Heart right ventricle (tissue), 16 donors: ENCODE results near the gene STXBP2. TPM values are rescaled to one million over a fixed set of nuclear protein-coding genes. Genes with fewer than 3 reads are reported as not detected.

Experiments used
- ATAC-seq, 8 donors: fragments of 200-7000 bp; cut with Tn5 transposase; one replicate each; pipeline ENCODE4 v1.9.1; 2020; ENCODE audit warnings: mild to moderate bottlenecking in 8 of 8, moderate library complexity in 8 of 8, moderate number of reproducible peaks in 1 of 8
- DNase-seq, 2 donors: peaks; one replicate each; pipeline ENCODE4 v3.0.0-alpha.2; 2020
- H3K27ac ChIP-seq, 10 donors: fragments of 200-600 bp; sonication (generic) in 2 of 10; one replicate each; pipeline versions ENCODE4 v1.5.0 to v1.8.0; 2020 to 2022; ENCODE audit warnings: mild to moderate bottlenecking in 3 of 10
- H3K27me3 ChIP-seq, 7 donors: fragments of 200-600 bp; one replicate each; pipeline ENCODE4 v1.8.0; 2021 to 2022; ENCODE audit warnings: mild to moderate bottlenecking in 2 of 7
- H3K36me3 ChIP-seq, 9 donors: fragments of 200-600 bp; sonication (generic) in 1 of 9; one replicate each; pipeline versions ENCODE4 v1.5.0 to v1.8.0; 2020 to 2022; ENCODE audit warnings: mild to moderate bottlenecking in 2 of 9
- H3K4me1 ChIP-seq, 9 donors: fragments of 200-600 bp; sonication (generic) in 1 of 9; one replicate each; pipeline versions ENCODE4 v1.5.0 to v1.8.0; 2020 to 2022; ENCODE audit warnings: mild to moderate bottlenecking in 4 of 9
- H3K4me3 ChIP-seq, 10 donors: fragments of 200-600 bp; sonication (generic) in 2 of 10; one replicate each; pipeline versions ENCODE4 v1.5.0 to v1.8.0; 2020 to 2022; ENCODE audit warnings: mild to moderate bottlenecking in 7 of 10, moderate library complexity in 2 of 10
- H3K9me3 ChIP-seq, 11 donors: fragments of 200-600 bp in 10 of 11; sonication (generic) in 2 of 11; one replicate each; pipeline versions ENCODE4 v1.5.0 to v1.8.0; 2013 to 2022; ENCODE audit warnings: mild to moderate bottlenecking in 2 of 11, control low read depth in 1 of 11, moderate library complexity in 1 of 11
- CTCF ChIP-seq, 9 donors: fragments of 200-600 bp; sonication (generic) in 2 of 9; IDR thresholded peaks; one replicate each; pipeline versions ENCODE4 v1.5.0 to v1.8.0; 2021 to 2022; ENCODE audit warnings: antibody characterized with exemption in 9 of 9, mild to moderate bottlenecking in 5 of 9, moderate library complexity in 1 of 9
- WGBS, 2 donors: extraction: QIAGEN DNeasy Blood & Tissue Kit; methylation state at CpG; one replicate each; pipeline ENCODE4 v1.1.7; 2013; ENCODE audit warnings: inconsistent platforms in 1 of 2; 5-methylcytosine and 5-hydroxymethylcytosine counted together
- intact Hi-C, 10 donors: fragments of 100-400 bp; cut with DNase I; formaldehyde crosslinking; loops; one replicate each; pipeline versions ENCODE4 v1.11.1 to v1.14.2; 2022
- polyA plus RNA-seq, 2 donors: library from polyadenylated mRNA; stranded (reverse); fragments of 200-250 nt; gene quantifications; one replicate each; pipeline ENCODE4 v1.2.3, GENCODE V29; 2013
- total RNA-seq, 10 donors: library from RNA; stranded (reverse); fragmentation: NEBNext Ultra II Directional in 3 of 10; extraction: Animal tissue kit (Norgen Biotek cat#: 25700) in 3 of 10; gene quantifications; one replicate each; pipeline versions ENCODE4 v1.2.1 to v1.2.4, GENCODE V29; 2021 to 2023
- donor health status: Arrhythmogenic right ventricular cardiomyopathy.
- donor health status: ischemic (EF 13 %, LVEDD 7.1; RV severe dilation, severe dysfunction).
- donor health status: healthy with polysubstance abuse.
- donor health status: DM: no; HTN: yes; CAD: no.
- donor health status: DM: no; HTN: no; CAD: no.
- donor health status: ischemic (EF 25% LVEDD 6.9; RV normal size, moderate dysfunction).
- donor health status: ischemic (EF 25% LVEDD 5.7; RV mildly dilated, moderate dysfunction).
- donor health status: healthy.
- donor health status: DM: yes; HTN: yes; CAD: no.
- donor health status: Ischemic cardiomyopathy.
- donor health status: ischemic (EF 35%, LVEDD 5.7; RV mildly dilated, moderate dysfunction).
- donor health status: nonischemic (EF 11% LVEDD 7.7; RV severe dilation, severe dysfunction).
- donor health status: DM: yes; HTN: yes; CAD: no.
- donor health status: PGD.
- donor health status: ischemic (EF 29% LVEDD 5.4; RV normal size, mild dysfunction).
- donor health status: nonischemic (EF 23%, LVEDD 6.1; RV moderate dilation, normal function).

Gene STXBP2
- total and polyA plus RNA-seq, 12 donors: 1.6 to 19.6 (median 4.0) TPM

GRCh38 chr19:7685546-7686445, 48.9 kb downstream of the STXBP2 start:
- no peaks in the 10 kb centered on the region for H3K9me3 ChIP-seq
- H3K27me3 ChIP-seq: peaks cover 0 to 20% (median 12%) of the 10 kb centered on the region in 7 donors
- DNase-seq: no peak
- TF ChIP-seq CTCF (IDR thresholded peaks at IDR 0.05): no peak
- peaks cover 0 to 15% (median 8%) of the 10 kb centered on the region in 9 donors for H3K4me1 ChIP-seq
- H3K4me3 ChIP-seq: no peak overlapping the region
- H3K36me3 ChIP-seq: peaks cover 0 to 35% (median 6%) of the 10 kb centered on the region in 9 donors
- intact Hi-C loops: loop anchor here in 4 of 10 donors (10.0 kb wide), 3 partner anchors 109 to 331 kb away; no protein-coding TSS in a partner anchor
- ATAC-seq: no peak
- 32 to 41% methylated on average over 19 of the region's 19 CpGs for WGBS, 2 donors
- no peak overlapping the region for H3K27ac ChIP-seq

- Histone ChIP-seq H3K36me3 (peaks cover 0 to 33% (median 6%) of the 10 kb centered on the region in 9 donors), H3K4me3 (no peak overlapping the region), H3K4me1 (peaks cover 0 to 1% (median 0%) of the 10 kb centered on the region in 9 donors), H3K27me3 (peaks cover 0 to 25% (median 17%) of the 10 kb centered on the region in 7 donors), H3K9me3 (no peaks in the 10 kb centered on the region), H3K27ac (no peak overlapping the region)
- no peak for ATAC-seq
- DNase-seq: no peak
- 83 to 84% methylated on average over 12 of the region's 12 CpGs for WGBS, 2 donors
- intact Hi-C loops: loop anchor here in 4 of 10 donors (10.0 kb wide), 3 partner anchors 108 to 332 kb away; no protein-coding TSS in a partner anchor
- no peak for TF ChIP-seq CTCF (IDR thresholded peaks at IDR 0.05)
Observed at GRCh38 chr19:7687177-7687576, 50.3 kb downstream of the STXBP2 start.

DNA sequence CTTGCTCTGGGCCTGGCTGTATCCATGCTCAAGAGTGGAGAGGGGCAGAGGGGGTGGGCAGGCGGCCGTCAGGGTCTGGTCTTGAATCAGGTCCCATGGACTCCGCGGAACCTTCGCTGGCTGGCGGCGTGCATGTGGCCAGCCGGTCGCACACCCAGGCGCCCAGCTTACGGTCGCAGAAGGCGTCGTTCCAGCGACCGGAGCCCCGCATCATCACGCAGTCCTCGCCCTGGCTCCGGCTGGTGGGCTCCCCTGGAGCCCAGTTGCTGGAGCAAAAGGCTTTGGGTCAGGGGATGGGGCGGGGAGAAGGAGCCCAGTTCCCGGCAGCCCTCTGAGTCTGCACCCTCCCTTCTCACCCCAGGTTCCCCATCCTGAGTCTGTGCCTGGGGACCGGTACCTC, 52.3 kb downstream of the STXBP2 start:
- Histone ChIP-seq H3K27ac (no peak overlapping the region), H3K9me3 (no peaks in the 10 kb centered on the region), H3K36me3 (peaks cover 0 to 13% (median 0%) of the 10 kb centered on the region in 9 donors), H3K4me1 (no peaks in the 10 kb centered on the region), H3K4me3 (no peak overlapping the region), H3K27me3 (peaks cover 0 to 31% (median 17%) of the 10 kb centered on the region in 7 donors)
- DNase-seq (no peak), ATAC-seq (no peak)
- intact Hi-C loops: loop anchor here in 4 of 10 donors (10.0 kb wide), 3 partner anchors 106 to 334 kb away; no protein-coding TSS in a partner anchor
- 30 to 31% methylated on average over 23 of the region's 23 CpGs for WGBS, 2 donors
- no peak for TF ChIP-seq CTCF (IDR thresholded peaks at IDR 0.05)

DNA sequence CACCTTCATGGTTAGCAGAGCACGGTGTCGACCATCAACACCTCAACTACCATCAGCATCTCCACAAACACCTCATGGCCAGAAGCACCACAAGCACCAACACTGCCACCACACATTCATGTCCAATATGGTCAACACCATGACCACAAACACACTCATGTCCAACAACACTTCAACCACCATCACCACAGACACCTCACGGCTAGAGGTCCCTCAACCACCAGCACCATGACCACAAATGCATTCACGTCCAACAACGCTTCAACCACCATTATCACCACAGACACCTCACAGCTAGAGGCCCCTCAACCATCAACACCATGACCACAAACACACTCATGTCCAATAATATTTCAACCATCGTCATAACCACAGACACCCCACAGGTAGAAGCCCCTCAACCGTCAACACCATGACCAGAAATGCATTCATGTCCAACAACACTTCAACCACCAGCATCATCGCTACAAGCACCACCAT, 53.9 kb downstream of the STXBP2 start:
- 81 to 83% methylated on average over 8 of the region's 8 CpGs for WGBS, 2 donors

More for the DNA sequence above, 53.9 kb downstream of the STXBP2 start:
- intact Hi-C loops: loop anchor here in 1 of 10 donors (10.0 kb wide), 1 partner anchor 104 kb away; no protein-coding TSS in a partner anchor
- H3K4me1 ChIP-seq: no peaks in the 10 kb centered on the region
- ATAC-seq (no peak), DNase-seq (no peak)
- no peak overlapping the region for H3K27ac ChIP-seq
- no peaks in the 10 kb centered on the region for H3K36me3 ChIP-seq
- H3K27me3 ChIP-seq: peaks cover 0 to 39% (median 17%) of the 10 kb centered on the region in 7 donors
- H3K4me3 ChIP-seq: no peak overlapping the region
- no peaks in the 10 kb centered on the region for H3K9me3 ChIP-seq
- no peak for TF ChIP-seq CTCF (IDR thresholded peaks at IDR 0.05)
